H1 (cell line): Measurements from ENCODE around the gene GSTCD. TPM values are rescaled to one million over a fixed set of nuclear protein-coding genes. Genes with fewer than 3 reads are reported as not detected.

Source experiments
- CTCF ChIA-PET: fragments of 300-600 bp; sonication (Branson Sonifier 250); formaldehyde crosslinking; loops from one replicate; lab custom pipeline; 2021; ENCODE audit not compliant: partially characterized antibody; lab: Charles Lee
- POLR2A ChIA-PET: fragments of 300-600 bp; sonication (Branson Sonifier 250); formaldehyde crosslinking; loops from one replicate; lab custom pipeline; 2021; ENCODE audit warnings: inconsistent platforms; ENCODE audit not compliant: partially characterized antibody; lab: Charles Lee
- DNase-seq, 2 experiments: peaks; one replicate each; pipeline versions ENCODE4 v3.0.0 to v3.0.0-alpha.2; 2010 to 2022; ENCODE audit warnings: low spot score in 2 of 2, low read depth in 1 of 2, mixed read lengths in 1 of 2
- FAIRE-seq: peaks from 2 replicates; lab custom pipeline; 2011; peaks lifted over from hg19 to GRCh38; lab: Jason Lieb, UNC
- H2AFZ ChIP-seq: 2 replicates; pipeline ENCODE4 v1.8.1; 2012; ENCODE audit warnings: low read length, inconsistent platforms
- H2AK5ac ChIP-seq: 2 replicates; pipeline ENCODE4 v1.6.1; 2013; ENCODE audit warnings: low read depth, low read length
- H2BK120ac ChIP-seq: replicated peaks from 2 replicates; pipeline ENCODE3; 2013; ENCODE audit warnings: low read depth, low read length, inconsistent platforms
- H2BK12ac ChIP-seq: 2 replicates; pipeline ENCODE4 v1.6.1; 2013; ENCODE audit warnings: low read depth, low read length
- H2BK15ac ChIP-seq: 2 replicates; pipeline ENCODE4 v1.6.1; 2013; ENCODE audit warnings: low read length
- H2BK20ac ChIP-seq: 2 replicates; pipeline ENCODE4 v1.6.1; 2013; ENCODE audit warnings: low read length
- H2BK5ac ChIP-seq: 2 replicates; pipeline ENCODE4 v1.6.1; 2013; ENCODE audit warnings: low read depth, low read length
- H3K14ac ChIP-seq: 2 replicates; pipeline ENCODE4 v1.6.1; 2013; ENCODE audit warnings: inconsistent platforms; ENCODE audit not compliant: insufficient read length
- H3K18ac ChIP-seq: 2 replicates; pipeline ENCODE4 v1.6.1; 2013; ENCODE audit warnings: low read length; ENCODE audit errors: extremely low read depth
- H3K23ac ChIP-seq: 2 replicates; pipeline ENCODE4 v1.6.1; 2013; ENCODE audit warnings: inconsistent platforms; ENCODE audit not compliant: insufficient read length
- H3K23me2 ChIP-seq: 2 replicates; pipeline ENCODE4 v1.6.1; 2013; ENCODE audit warnings: low read depth, low read length
- H3K27ac ChIP-seq: 2 replicates; pipeline ENCODE4 v1.6.1; 2011; ENCODE audit warnings: low read depth, low read length, inconsistent platforms
- H3K27me3 ChIP-seq, 4 experiments: replicated peaks in 1 of 4; 1 replicate in 1 of 4; 2 replicates in 3 of 4; pipeline versions ENCODE4 v1.6.1 to v1.8.1; 2011 to 2013; ENCODE audit warnings: low read length in 3 of 4, mild to moderate bottlenecking in 3 of 4, inconsistent platforms in 2 of 4, mixed read lengths in 2 of 4, moderate library complexity in 1 of 4; ENCODE audit not compliant: control insufficient read depth in 3 of 4, insufficient read depth in 3 of 4; ENCODE audit errors: extremely low read depth in 1 of 4
- H3K36me3 ChIP-seq, 4 experiments: 2 replicates each; pipeline versions ENCODE4 v1.6.1 to v1.8.1; 2011 to 2013; ENCODE audit warnings: mild to moderate bottlenecking in 4 of 4, low read length in 3 of 4, moderate library complexity in 2 of 4, control low read depth in 1 of 4, inconsistent platforms in 1 of 4; ENCODE audit not compliant: insufficient read depth in 4 of 4, control insufficient read depth in 2 of 4
- H3K4ac ChIP-seq: replicated peaks from 2 replicates; pipeline ENCODE3; 2013; ENCODE audit warnings: low read length, low read depth, mixed read lengths, inconsistent platforms; ENCODE audit not compliant: insufficient read length
- H3K4me1 ChIP-seq, 4 experiments: replicated peaks in 1 of 4; 1 replicate in 1 of 4; 2 replicates in 3 of 4; pipeline versions ENCODE4 v1.6.1 to v1.8.1; 2011 to 2013; ENCODE audit warnings: low read length in 3 of 4, inconsistent platforms in 2 of 4, mixed read lengths in 1 of 4; ENCODE audit not compliant: insufficient read depth in 4 of 4, control insufficient read depth in 3 of 4
- H3K4me2 ChIP-seq, 2 experiments: 2 replicates each; pipeline versions ENCODE4 v1.6.1 to v1.8.1; 2011 to 2013; ENCODE audit warnings: low read depth in 2 of 2, low read length in 2 of 2, control low read depth in 1 of 2, inconsistent platforms in 1 of 2, mild to moderate bottlenecking in 1 of 2; ENCODE audit not compliant: insufficient read depth in 1 of 2
- H3K4me3 ChIP-seq, 4 experiments: fragments of 200-600, 300-600 bp in 1 of 4; sonication (generic), shearing (Covaris generic), sonication (Bioruptor Twin) in 1 of 4; 2 replicates each; pipeline versions ENCODE4 v1.5.1 to v1.8.1; 2011 to 2016; ENCODE audit warnings: low read length in 4 of 4, low read depth in 3 of 4, control low read depth in 2 of 4, inconsistent platforms in 2 of 4, mild to moderate bottlenecking in 2 of 4, mixed read lengths in 1 of 4, moderate library complexity in 1 of 4; ENCODE audit not compliant: insufficient read depth in 2 of 4; ENCODE audit errors: extremely low read depth in 1 of 4
- H3K56ac ChIP-seq: replicated peaks from 2 replicates; pipeline ENCODE3; 2013; ENCODE audit warnings: low read depth, mild to moderate bottlenecking, mixed read lengths, low read length, inconsistent platforms; ENCODE audit not compliant: insufficient read length
- H3K79me1 ChIP-seq: 2 replicates; pipeline ENCODE4 v1.6.1; 2013; ENCODE audit warnings: low read depth, low read length, control low read depth
- H3K79me2 ChIP-seq, 2 experiments: 2 replicates each; pipeline versions ENCODE4 v1.6.1 to v1.8.1; 2012 to 2013; ENCODE audit warnings: low read length in 2 of 2, mild to moderate bottlenecking in 2 of 2, inconsistent platforms in 1 of 2; ENCODE audit not compliant: insufficient read depth in 2 of 2, control insufficient read depth in 1 of 2
- H3K9ac ChIP-seq, 4 experiments: replicated peaks in 1 of 4; 1 replicate in 1 of 4; 2 replicates in 3 of 4; pipeline versions ENCODE4 v1.6.1 to v1.8.1; 2011 to 2013; ENCODE audit warnings: low read depth in 3 of 4, low read length in 3 of 4, control low read depth in 2 of 4, mild to moderate bottlenecking in 2 of 4, moderate library complexity in 2 of 4, inconsistent platforms in 1 of 4; ENCODE audit errors: extremely low read depth in 1 of 4
- H3K9me3 ChIP-seq, 2 experiments: 2 replicates each; pipeline versions ENCODE4 v1.6.1 to v1.8.1; 2012 to 2013; ENCODE audit warnings: mild to moderate bottlenecking in 2 of 2, moderate library complexity in 2 of 2, control low read depth in 1 of 2, inconsistent platforms in 1 of 2, low read depth in 1 of 2, low read length in 1 of 2, mixed read lengths in 1 of 2; ENCODE audit not compliant: insufficient read depth in 2 of 2
- H4K20me1 ChIP-seq, 2 experiments: replicated peaks in 1 of 2; 2 replicates each; pipeline versions ENCODE3 to v1.8.1; 2011 to 2013; ENCODE audit warnings: inconsistent platforms in 2 of 2, low read length in 2 of 2, mild to moderate bottlenecking in 1 of 2; ENCODE audit not compliant: insufficient read depth in 2 of 2, control insufficient read depth in 1 of 2
- H4K5ac ChIP-seq: 2 replicates; pipeline ENCODE4 v1.6.1; 2013; ENCODE audit warnings: low read length, low read depth, mixed read lengths, inconsistent platforms; ENCODE audit not compliant: insufficient read length
- H4K8ac ChIP-seq: 2 replicates; pipeline ENCODE4 v1.8.0; 2013; ENCODE audit warnings: mild to moderate bottlenecking, moderate library complexity, low read length, inconsistent platforms; ENCODE audit not compliant: insufficient read depth; ENCODE audit errors: extremely low read depth
- H4K91ac ChIP-seq: replicated peaks from 2 replicates; pipeline ENCODE3; 2013; ENCODE audit warnings: low read length, mixed read lengths, inconsistent platforms; ENCODE audit not compliant: insufficient read length
- ASH2L ChIP-seq: fragments of 200-600, 300-600 bp; sonication (generic); IDR thresholded peaks from one replicate; pipeline ENCODE4 v1.7.1; 2017; ENCODE audit warnings: low read length
- CEBPB ChIP-seq: IDR thresholded peaks from 2 replicates; pipeline ENCODE4 v1.6.1; 2012; ENCODE audit warnings: low read depth, low read length
- CTCF ChIP-seq, 3 experiments: IDR thresholded peaks; 1 replicate in 2 of 3; 2 replicates in 1 of 3; pipeline versions ENCODE4 v1.5.1 to v1.6.1; 2011; ENCODE audit warnings: low read length in 3 of 3, mild to moderate bottlenecking in 3 of 3, inconsistent platforms in 2 of 3, low read depth in 1 of 3, moderate library complexity in 1 of 3; ENCODE audit not compliant: insufficient read depth in 1 of 3; ENCODE audit errors: control extremely low read depth in 1 of 3
- E2F6 ChIP-seq: IDR thresholded peaks from 2 replicates; pipeline ENCODE4 v1.6.1; 2012; ENCODE audit warnings: inconsistent platforms
- MAX ChIP-seq: IDR thresholded peaks from 2 replicates; pipeline ENCODE4 v1.6.1; 2012; ENCODE audit warnings: inconsistent platforms
- RXRA ChIP-seq: IDR thresholded peaks from 2 replicates; pipeline ENCODE4 v1.6.1; 2011; ENCODE audit warnings: low read depth, mild to moderate bottlenecking, low read length, moderate library complexity; ENCODE audit not compliant: insufficient read depth
- SAP30 ChIP-seq: fragments of 300-600 bp; sonication (generic); IDR thresholded peaks from 2 replicates; pipeline ENCODE4 v1.7.1; 2012; ENCODE audit warnings: low read length, moderate library complexity, mild to moderate bottlenecking, inconsistent platforms; ENCODE audit not compliant: insufficient read depth, insufficient replicate concordance
- SUZ12 ChIP-seq: fragments of 200-600 bp; sonication (generic); IDR thresholded peaks from 2 replicates; pipeline ENCODE4 v1.6.1; 2012; ENCODE audit warnings: mild to moderate bottlenecking, inconsistent platforms, low read length, moderate library complexity, mixed read lengths
- ZNF274 ChIP-seq: IDR thresholded peaks from 2 replicates; pipeline ENCODE4 v1.7.0; 2012; ENCODE audit warnings: low read length, borderline replicate concordance; ENCODE audit errors: extremely low read depth
- WGBS, 2 experiments: shearing (Covaris generic) in 1 of 2; methylation state at CpG; one replicate each; pipeline versions ENCODE4 v1.1.6 to v1.1.7; 2013 to 2015; ENCODE audit warnings: low lambda C conversion rate in 2 of 2, mixed read lengths in 2 of 2, inconsistent platforms in 1 of 2, low coverage in 1 of 2, missing lambda C conversion rate in 1 of 2; ENCODE audit not compliant: insufficient replicate concordance in 2 of 2, insufficient coverage in 1 of 2, insufficient read length in 1 of 2; ENCODE audit errors: extremely low coverage in 1 of 2, missing lambda C conversion rate in 1 of 2; 5-methylcytosine and 5-hydroxymethylcytosine counted together
- polyA plus RNA-seq, 7 experiments: library from polyadenylated mRNA; depleted of rRNA in 3 of 7; stranded (reverse) in 5 of 7; unstranded in 2 of 7; fragments of >200 nt in 5 of 7; fragments of 200-250 nt in 2 of 7; gene quantifications; 1 replicate in 5 of 7; 2 replicates in 1 of 7; 4 replicates in 1 of 7; pipeline versions ENCODE4 v1.2.1 to v1.2.3, GENCODE V29; 2011 to 2013; ENCODE audit warnings: missing spikeins in 2 of 7, mixed read lengths in 2 of 7
- total RNA-seq: library from RNA; stranded (reverse); fragmentation: NEBNext Ultra II Directional; extraction: Animal tissue kit (Norgen Biotek cat#: 25700); gene quantifications from 2 replicates; pipeline ENCODE4 v1.2.1, GENCODE V29; 2021

Gene GSTCD
- total and polyA plus RNA-seq, 2 of the 8 experiments (the other 6 are each of a cell fraction or from before 2014, with no cell fraction given): 8.5 to 24.6 TPM

- Histone ChIP-seq H2AK5ac (no peak overlapping the region), H3K4ac (no peak overlapping the region), H3K79me1 (no peaks in the 10 kb centered on the region), H3K9ac (no peak overlapping the region), H3K4me1 (no peaks in the 10 kb centered on the region), H3K23me2 (no peaks in the 10 kb centered on the region), H3K9me3 (no peaks in the 10 kb centered on the region), H3K18ac (no peak overlapping the region), H2BK15ac (no peak overlapping the region), H3K36me3 (no peaks in the 10 kb centered on the region), H3K4me2 (no peak overlapping the region), H3K56ac (no peak overlapping the region), H2BK5ac (no peak overlapping the region), H3K27me3 (no peaks in the 10 kb centered on the region), H3K4me3 (no peak overlapping the region), H3K23ac (no peak overlapping the region), H3K27ac (no peak overlapping the region), H4K91ac (no peak overlapping the region), H4K20me1 (no peaks in the 10 kb centered on the region), H2BK20ac (no peak overlapping the region), H3K14ac (no peak overlapping the region), H3K79me2 (no peaks in the 10 kb centered on the region), H4K8ac (no peak overlapping the region), H2BK120ac (no peak overlapping the region), H4K5ac (no peak overlapping the region), H2AFZ (no peak overlapping the region), H2BK12ac (no peak overlapping the region)
- no peak for TF ChIP-seq MAX
- no peak for TF ChIP-seq E2F6
- TF ChIP-seq RXRA: no peak
- TF ChIP-seq ZNF274: no peak
- TF ChIP-seq SUZ12: no peak
- TF ChIP-seq ASH2L: no peak
- TF ChIP-seq CEBPB: no peak
- TF ChIP-seq CTCF (IDR thresholded peaks at IDR 0.05; ENCODE audit: control extremely low read depth in 1 of 3, insufficient read depth in 1 of 3, low read depth in 1 of 3, low read length in 3 of 3): no peak
- no peak for TF ChIP-seq SAP30
- ChIA-PET CTCF (interaction anchor here (0.6 kb wide), 1 partner anchor 32 kb away, joined by 4 read pairs; no protein-coding TSS in a partner anchor), POLR2A (interaction anchor here (1.1 kb wide), 1 partner anchor 285 kb away, joined by 3 read pairs; the partner anchor contains the start of gene PPA2)
- 100% methylated on average over 1 of the region's 1 CpG; no CpG with 5 or more reads in 1 of the 2 experiments for WGBS, 2 experiments
- DNase-seq (no peak), FAIRE-seq (no peak)
Observed at GRCh38 chr4:105758958-105759357, 50.4 kb downstream of the GSTCD start.
